SK-N-SH (cell line): ENCODE results near the gene MACROD2. TPM values are rescaled to one million over a fixed set of nuclear protein-coding genes. Genes with fewer than 3 reads are reported as not detected.

Source experiments
- CTCF ChIA-PET: fragments of 300-600, 350-600 bp; formaldehyde crosslinking; extraction: SDS; loops from one replicate; lab custom pipeline; 2021; lab: Yijun Ruan, JAX
- POLR2A ChIA-PET: fragments of 350-600 bp; sonication (Branson Sonifier 250); formaldehyde crosslinking; extraction: SDS; loops from one replicate; lab custom pipeline; 2020; ENCODE audit warnings: antibody characterized with exemption, inconsistent platforms; lab: Yijun Ruan, JAX
- DNase-seq: peaks from one replicate; pipeline ENCODE4 v3.0.0; 2012
- H2AFZ ChIP-seq: fragments of 200-600 bp; sonication (generic); 2 replicates; pipeline ENCODE4 v1.8.1; 2016; ENCODE audit warnings: antibody characterized with exemption, mild to moderate bottlenecking, low read depth
- H3F3A ChIP-seq: fragments of 200-600 bp; sonication (generic); replicated peaks from 2 replicates; pipeline ENCODE3; 2016; ENCODE audit warnings: antibody characterized with exemption, mild to moderate bottlenecking; ENCODE audit not compliant: insufficient read depth
- H3K27ac ChIP-seq, 2 experiments: fragments of 200-500 bp in 1 of 2; fragments of 200-600 bp in 1 of 2; sonication (Bioruptor generic) in 1 of 2; sonication (generic), shearing (Covaris generic) in 1 of 2; 2 replicates each; pipeline versions ENCODE4 v1.5.1 to v1.6.1; 2014 to 2016; ENCODE audit warnings: low read depth in 2 of 2, inconsistent platforms in 1 of 2, low read length in 1 of 2, mild to moderate bottlenecking in 1 of 2, mixed read lengths in 1 of 2
- H3K27me3 ChIP-seq: fragments of 200-600 bp; sonication (generic), shearing (Covaris generic); 2 replicates; pipeline ENCODE4 v1.6.1; 2016; ENCODE audit warnings: mixed run types; ENCODE audit not compliant: insufficient read depth
- H3K36me3 ChIP-seq, 2 experiments: fragments of 200-500 bp in 1 of 2; fragments of 200-600 bp in 1 of 2; sonication (Bioruptor generic) in 1 of 2; sonication (generic) in 1 of 2; replicated peaks in 1 of 2; 2 replicates each; pipeline versions ENCODE3 to v1.5.1; 2014 to 2016; ENCODE audit warnings: low read length in 1 of 2, mild to moderate bottlenecking in 1 of 2; ENCODE audit not compliant: insufficient read depth in 2 of 2, control insufficient read depth in 1 of 2
- H3K4me1 ChIP-seq, 2 experiments: fragments of 200-500 bp in 1 of 2; fragments of 200-600 bp in 1 of 2; sonication (Bioruptor generic) in 1 of 2; sonication (generic), shearing (Covaris generic) in 1 of 2; 2 replicates each; pipeline versions ENCODE4 v1.5.1 to v1.6.1; 2014 to 2016; ENCODE audit warnings: low read depth in 1 of 2, low read length in 1 of 2, mixed run types in 1 of 2; ENCODE audit not compliant: insufficient read depth in 2 of 2, control insufficient read depth in 1 of 2
- H3K4me2 ChIP-seq: fragments of 200-600 bp; sonication (generic), shearing (Covaris generic); 2 replicates; pipeline ENCODE4 v1.6.1; 2017; ENCODE audit warnings: mixed run types
- H3K4me3 ChIP-seq, 2 experiments: fragments of 200-500 bp in 1 of 2; fragments of 200-600 bp in 1 of 2; sonication (Bioruptor generic) in 1 of 2; sonication (generic), shearing (Covaris generic) in 1 of 2; 2 replicates each; pipeline versions ENCODE4 v1.5.1 to v1.8.1; 2014 to 2016; ENCODE audit warnings: low read depth in 2 of 2, inconsistent platforms in 1 of 2, low read length in 1 of 2, mild to moderate bottlenecking in 1 of 2, mixed read lengths in 1 of 2, moderate library complexity in 1 of 2
- H3K79me2 ChIP-seq: fragments of 200-600 bp; sonication (generic); 2 replicates; pipeline ENCODE4 v1.8.1; 2017; ENCODE audit warnings: mild to moderate bottlenecking; ENCODE audit not compliant: insufficient read depth
- H3K9ac ChIP-seq: fragments of 200-600 bp; sonication (generic); 2 replicates; pipeline ENCODE4 v1.6.1; 2017; ENCODE audit warnings: mixed run types
- H3K9me2 ChIP-seq: fragments of 200-600 bp; sonication (generic); 2 replicates; pipeline ENCODE4 v1.6.1; 2017; ENCODE audit warnings: mixed run types
- H3K9me3 ChIP-seq: fragments of 200-600 bp; sonication (generic); 2 replicates; pipeline ENCODE4 v1.6.1; 2017; ENCODE audit warnings: mixed run types, mild to moderate bottlenecking, moderate library complexity
- H4K20me1 ChIP-seq: fragments of 200-600 bp; sonication (generic); 2 replicates; pipeline ENCODE4 v1.6.1; 2017; ENCODE audit warnings: mild to moderate bottlenecking, mixed run types; ENCODE audit not compliant: insufficient read depth
- CHD2 ChIP-seq: fragments of 150-350 bp; IDR thresholded peaks from 2 replicates; pipeline ENCODE4 v1.6.1; 2018; ENCODE audit warnings: low read length; ENCODE audit not compliant: partially characterized antibody
- CTCF ChIP-seq: fragments of 200-600 bp; sonication (generic); IDR thresholded peaks from 2 replicates; pipeline ENCODE4 v1.6.1; 2017; ENCODE audit warnings: antibody characterized with exemption, mild to moderate bottlenecking, moderate library complexity
- EP300 ChIP-seq, 2 experiments: IDR thresholded peaks; 2 replicates each; pipeline versions ENCODE4 v1.4.0 to v1.6.1; 2012; ENCODE audit warnings: borderline replicate concordance in 1 of 2, low read depth in 1 of 2, low read length in 1 of 2
- EZH2phosphoT487 ChIP-seq: fragments of 200-600 bp; sonication (generic); IDR thresholded peaks from 2 replicates; pipeline ENCODE4 v1.6.1; 2017; ENCODE audit warnings: low read depth, mixed run types, mild to moderate bottlenecking, antibody characterized with exemption, moderate library complexity, borderline replicate concordance
- FOXM1 ChIP-seq: IDR thresholded peaks from 2 replicates; pipeline ENCODE4 v1.4.0; 2012; ENCODE audit warnings: low read depth, mild to moderate bottlenecking
- GABPA ChIP-seq: IDR thresholded peaks from 2 replicates; pipeline ENCODE4 v1.4.0; 2012; ENCODE audit warnings: low read depth, mild to moderate bottlenecking
- GATA2 ChIP-seq: sonication (generic); formaldehyde crosslinking; IDR thresholded peaks from 2 replicates; pipeline ENCODE4 v1.5.0; 2020; ENCODE audit warnings: mild to moderate bottlenecking, missing genetic modification reagents
- IRF3 ChIP-seq: fragments of 150-350 bp; IDR thresholded peaks from 2 replicates; pipeline ENCODE4 v1.6.1; 2016; ENCODE audit warnings: mild to moderate bottlenecking, low read depth, low read length
- JUND ChIP-seq: IDR thresholded peaks from 2 replicates; pipeline ENCODE4 v1.4.0; 2012
- MEF2A ChIP-seq: IDR thresholded peaks from 2 replicates; pipeline ENCODE4 v1.4.0; 2012; ENCODE audit warnings: low read depth, borderline replicate concordance
- MXI1 ChIP-seq: IDR thresholded peaks from 2 replicates; pipeline ENCODE4 v1.6.1; 2012; ENCODE audit warnings: mild to moderate bottlenecking, low read depth, low read length, improper control_type of control experiment
- NFIC ChIP-seq: IDR thresholded peaks from 2 replicates; pipeline ENCODE4 v1.4.0; 2012; ENCODE audit warnings: borderline replicate concordance
- PBX3 ChIP-seq: IDR thresholded peaks from 2 replicates; pipeline ENCODE4; 2012
- POLR2AphosphoS5 ChIP-seq: IDR thresholded peaks from 2 replicates; pipeline ENCODE4 v1.6.1; 2012; ENCODE audit warnings: low read depth, low read length
- RAD21 ChIP-seq: IDR thresholded peaks from 2 replicates; pipeline ENCODE4 v1.6.1; 2012; ENCODE audit warnings: mild to moderate bottlenecking, low read length
- RXRA ChIP-seq: IDR thresholded peaks from 2 replicates; pipeline ENCODE4 v1.4.0; 2012; ENCODE audit warnings: low read depth, mild to moderate bottlenecking, borderline replicate concordance
- SIN3A ChIP-seq: IDR thresholded peaks from 2 replicates; pipeline ENCODE4 v1.6.1; 2012; ENCODE audit warnings: low read depth, mild to moderate bottlenecking, low read length, moderate library complexity, borderline replicate concordance
- SMC3 ChIP-seq: IDR thresholded peaks from 2 replicates; pipeline ENCODE4 v1.6.1; 2012; ENCODE audit warnings: low read depth, low read length, improper control_type of control experiment
- TCF12 ChIP-seq: IDR thresholded peaks from 2 replicates; pipeline ENCODE4 v1.4.0; 2012
- TEAD4 ChIP-seq: IDR thresholded peaks from 2 replicates; pipeline ENCODE4 v1.4.0; 2012; ENCODE audit warnings: mild to moderate bottlenecking, borderline replicate concordance; ENCODE audit not compliant: insufficient read depth
- USF1 ChIP-seq: IDR thresholded peaks from 2 replicates; pipeline ENCODE4 v1.4.0; 2012; ENCODE audit warnings: low read depth, borderline replicate concordance
- USF2 ChIP-seq: fragments of 150-350 bp; IDR thresholded peaks from 2 replicates; pipeline ENCODE4 v1.6.1; 2017; ENCODE audit warnings: antibody characterized with exemption, low read length, low read depth, borderline replicate concordance
- WGBS: methylation state at CpG from one replicate; pipeline ENCODE4 v1.1.6; 2017; ENCODE audit warnings: low lambda C conversion rate; 5-methylcytosine and 5-hydroxymethylcytosine counted together
- polyA plus RNA-seq, 3 experiments: library from polyadenylated mRNA; depleted of rRNA; stranded (reverse); fragments of >200 nt; gene quantifications; 2 replicates each; pipeline ENCODE4 v1.2.3, GENCODE V29; 2012

Gene MACROD2
- polyA plus RNA-seq, 1 of the 3 experiments (the other 2 are of a cell fraction): 0.33 TPM

- TF ChIP-seq CTCF: no peak
- no peak for TF ChIP-seq IRF3
- no peak for TF ChIP-seq RAD21
- TF ChIP-seq USF1: no peak
- no peak for TF ChIP-seq CHD2
- no peak for TF ChIP-seq EZH2phosphoT487
- no peak for TF ChIP-seq MXI1
- no peak for TF ChIP-seq SIN3A
- TF ChIP-seq, all 33 proteins: peak for 0
Measured at GRCh38 chr20:16042731-16043130, 2047.4 kb downstream of the MACROD2 start (continued).

- Histone ChIP-seq H3K4me3 (no peak overlapping the region), H3K36me3 (no peaks in the 10 kb centered on the region), H3F3A (no peaks in the 10 kb centered on the region), H3K79me2 (no peaks in the 10 kb centered on the region), H3K9ac (no peak overlapping the region), H3K9me2 (no peaks in the 10 kb centered on the region), H3K9me3 (no peaks in the 10 kb centered on the region), H3K4me1 (no peaks in the 10 kb centered on the region; a peak in 1 of 4 replicates), H2AFZ (no peak overlapping the region), H4K20me1 (no peaks in the 10 kb centered on the region), H3K27ac (no peak overlapping the region), H3K4me2 (no peak overlapping the region), H3K27me3 (no peaks in the 10 kb centered on the region)
- no peak for TF ChIP-seq GATA2
- no peak for TF ChIP-seq SIN3A
- no peak for TF ChIP-seq FOXM1
- TF ChIP-seq USF2: no peak
- no peak for TF ChIP-seq MEF2A
- no peak for TF ChIP-seq TCF12
- no peak for TF ChIP-seq NFIC
- no peak for TF ChIP-seq SMC3
- TF ChIP-seq POLR2AphosphoS5: no peak
- no peak for TF ChIP-seq JUND
- TF ChIP-seq EP300 (IDR thresholded peaks at IDR 0.05; ENCODE audit: borderline replicate concordance in 1 of 2, low read depth in 1 of 2, low read length in 1 of 2): no peak
- TF ChIP-seq PBX3: no peak
- TF ChIP-seq TEAD4: no peak
- no peak for TF ChIP-seq RAD21
- no peak for TF ChIP-seq USF1
- no peak for TF ChIP-seq GABPA
- no peak for TF ChIP-seq RXRA
- no peak for DNase-seq
- 21% methylated on average over 3 of the region's 3 CpGs for WGBS
- POLR2A ChIA-PET: no interaction called here
- CTCF ChIA-PET: interaction anchor here (1.1 kb wide), 1 partner anchor 11 kb away, joined by 3 read pairs; no protein-coding TSS in a partner anchor
Measured at GRCh38 chr20:16043931-16044330, 2048.6 kb downstream of the MACROD2 start.
